KMS-11 (cell line): ENCODE results near the gene MOCS1.
A peak's percentile ranks its signal among the peaks of the same experiment; 100 is the strongest.

Experiments used
- H2AFZ ChIP-seq: fragments of 200-600 bp; sonication (generic); 2 replicates; pipeline ENCODE4 v1.6.1; 2016; ENCODE audit warnings: antibody characterized with exemption, mixed run types, low read depth
- H3K27ac ChIP-seq: fragments of 200-600 bp; sonication (generic); 2 replicates; pipeline ENCODE4 v1.6.1; 2016; ENCODE audit warnings: mild to moderate bottlenecking, mixed run types
- H3K27me3 ChIP-seq: fragments of 200-600 bp; sonication (generic); 2 replicates; pipeline ENCODE4 v1.6.1; 2017; ENCODE audit warnings: mild to moderate bottlenecking, low read depth, mixed run types, moderate library complexity; ENCODE audit not compliant: insufficient read depth
- H3K36me3 ChIP-seq: fragments of 200-600 bp; sonication (generic); 2 replicates; pipeline ENCODE4 v1.6.1; 2017; ENCODE audit warnings: mild to moderate bottlenecking, mixed run types; ENCODE audit not compliant: insufficient read depth
- H3K4me1 ChIP-seq: fragments of 200-600 bp; sonication (generic); 2 replicates; pipeline ENCODE4 v1.6.1; 2016; ENCODE audit warnings: mild to moderate bottlenecking, low read depth, mixed run types; ENCODE audit not compliant: poor library complexity, severe bottlenecking
- H3K4me2 ChIP-seq: fragments of 200-600 bp; sonication (generic); 2 replicates; pipeline ENCODE4 v1.7.0; 2016; ENCODE audit warnings: mild to moderate bottlenecking, mixed run types
- H3K4me3 ChIP-seq: fragments of 200-600 bp; sonication (generic); IDR thresholded peaks from 2 replicates; pipeline ENCODE4 v1.6.1; 2017; ENCODE audit warnings: low read depth, low read length, mixed read lengths; ENCODE audit not compliant: insufficient read depth
- H3K79me2 ChIP-seq: fragments of 200-600 bp; sonication (generic); 2 replicates; pipeline ENCODE4 v1.6.1; 2016; ENCODE audit warnings: low read depth, mixed run types; ENCODE audit not compliant: insufficient read depth
- H3K9ac ChIP-seq: fragments of 200-600 bp; sonication (generic); 2 replicates; pipeline ENCODE4 v1.6.1; 2016; ENCODE audit warnings: mild to moderate bottlenecking, mixed run types
- H4K20me1 ChIP-seq: fragments of 200-600 bp; sonication (generic); 2 replicates; pipeline ENCODE4 v1.6.1; 2016; ENCODE audit warnings: mild to moderate bottlenecking, mixed run types; ENCODE audit not compliant: insufficient read depth
- CTCF ChIP-seq: fragments of 200-600 bp; sonication (generic); conservative IDR thresholded peaks from 2 replicates; pipeline ENCODE4 v1.6.1; 2017; ENCODE audit warnings: low read depth, mild to moderate bottlenecking, antibody characterized with exemption, low read length, moderate library complexity, mixed read lengths

MOCS1 gene

GRCh38 chr6:39893286-39893685 lies 41.0 kb downstream of the MOCS1 start:
- H3K4me2 ChIP-seq, result no peak overlapping the region
- H3K36me3 ChIP-seq, result no peaks in the 10 kb centered on the region
- no peaks in the 10 kb centered on the region for H3K79me2 ChIP-seq
- H3K27me3 ChIP-seq, result no peaks in the 10 kb centered on the region
- H3K27ac ChIP-seq, result no peak overlapping the region
- no peaks in the 10 kb centered on the region for H3K4me1 ChIP-seq
- H3K9ac ChIP-seq, result no peak overlapping the region
- H2AFZ ChIP-seq, result no peak overlapping the region
- no peak overlapping the region for H3K4me3 ChIP-seq
- TF ChIP-seq CTCF, result no peak
- H4K20me1 ChIP-seq, result no peaks in the 10 kb centered on the region

DNA sequence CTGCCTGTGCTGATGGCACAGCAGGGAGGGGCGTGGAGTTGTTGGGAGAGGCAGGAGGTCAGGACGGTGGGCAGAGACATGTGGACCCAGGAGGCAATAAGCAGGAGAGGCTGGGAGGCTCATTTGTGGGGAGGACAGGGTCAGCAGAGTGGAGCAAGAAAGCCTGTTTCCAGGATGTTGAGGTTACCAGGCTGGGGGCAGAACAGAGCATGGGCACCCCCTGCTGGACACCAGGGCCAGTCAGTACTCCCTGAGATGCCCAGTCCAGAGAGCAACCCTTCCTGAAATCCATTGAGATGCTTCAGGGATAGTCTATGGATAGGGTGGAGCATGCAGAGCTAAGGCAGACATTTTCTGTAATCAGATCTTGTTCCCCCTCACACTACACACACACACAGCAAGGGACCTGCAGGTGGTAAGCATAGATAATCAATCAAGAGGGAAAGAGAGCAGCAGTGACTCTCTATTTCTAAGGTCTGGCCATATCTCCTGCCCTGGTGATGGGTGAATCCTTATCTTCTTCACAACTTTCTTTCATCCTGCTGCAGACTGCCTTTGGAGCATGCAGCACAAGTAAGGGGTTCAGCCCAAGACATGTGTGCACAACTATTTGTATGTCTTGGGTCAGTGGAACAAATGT lies 41.7 kb downstream of the MOCS1 start:
- Histone ChIP-seq H4K20me1 (no peaks in the 10 kb centered on the region), H3K79me2 (no peaks in the 10 kb centered on the region), H3K4me3 (no peak overlapping the region), H3K9ac (no peak overlapping the region), H3K4me1 (no peaks in the 10 kb centered on the region), H3K36me3 (no peaks in the 10 kb centered on the region), H2AFZ (no peak overlapping the region), H3K27ac (no peak overlapping the region), H3K4me2 (no peak overlapping the region), H3K27me3 (no peaks in the 10 kb centered on the region)
- peak; percentile 46; the same call in 1 of the 2 replicates for TF ChIP-seq CTCF

DNA sequence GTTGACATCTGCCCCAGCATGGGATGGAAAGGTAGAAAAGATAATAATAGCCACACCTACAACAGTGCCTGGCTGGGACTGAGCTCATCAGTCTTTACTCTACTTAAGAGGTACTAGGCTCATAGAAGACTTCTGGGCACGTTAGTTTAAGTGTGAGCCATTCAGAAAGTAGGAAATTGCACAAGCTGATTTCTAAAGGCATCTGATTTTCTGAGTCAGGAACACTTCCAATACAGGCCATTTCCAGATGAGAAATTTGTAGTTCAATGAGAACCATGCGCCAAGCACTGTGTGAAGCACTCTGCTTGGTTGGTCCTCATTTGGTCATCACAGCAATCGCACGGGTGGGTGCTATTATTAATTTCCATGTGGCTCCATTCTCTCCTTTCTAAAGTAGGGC lies 42.3 kb downstream of the MOCS1 start:
- no peaks in the 10 kb centered on the region for H3K79me2 ChIP-seq
- no peak overlapping the region for H3K27ac ChIP-seq
- no peak overlapping the region for H3K4me2 ChIP-seq
- no peaks in the 10 kb centered on the region for H3K4me1 ChIP-seq
- no peaks in the 10 kb centered on the region for H3K36me3 ChIP-seq
- no peak overlapping the region for H2AFZ ChIP-seq
- TF ChIP-seq CTCF, result no peak
- no peaks in the 10 kb centered on the region for H3K27me3 ChIP-seq
- H3K4me3 ChIP-seq, result no peak overlapping the region
- H4K20me1 ChIP-seq, result no peaks in the 10 kb centered on the region
- H3K9ac ChIP-seq, result no peak overlapping the region

DNA sequence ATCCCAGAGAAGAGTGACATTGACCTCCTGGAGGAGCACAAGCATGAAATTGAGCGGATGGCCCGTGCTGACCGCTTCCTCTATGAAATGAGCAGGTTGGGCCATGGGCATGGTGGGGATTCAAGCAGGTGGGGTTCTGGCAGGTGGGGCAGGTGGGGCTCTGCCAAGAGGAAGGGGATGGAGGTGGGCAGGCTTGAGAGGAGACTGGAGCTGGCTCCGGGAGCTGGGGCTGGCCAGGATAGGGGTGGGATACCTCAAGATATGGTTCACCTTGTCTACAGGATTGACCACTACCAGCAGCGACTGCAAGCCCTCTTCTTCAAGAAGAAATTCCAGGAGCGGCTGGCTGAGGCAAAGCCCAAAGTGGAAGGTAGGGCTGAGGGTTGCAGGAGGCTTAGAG lies 42.9 kb downstream of the MOCS1 start:
- H3K27me3 ChIP-seq, result no peaks in the 10 kb centered on the region
- H3K79me2 ChIP-seq, result no peaks in the 10 kb centered on the region
- no peaks in the 10 kb centered on the region for H4K20me1 ChIP-seq
- H3K36me3 ChIP-seq, result no peaks in the 10 kb centered on the region
- H3K27ac ChIP-seq, result no peak overlapping the region
- no peak overlapping the region for H3K4me2 ChIP-seq
- no peak for TF ChIP-seq CTCF
- H3K4me1 ChIP-seq, result no peaks in the 10 kb centered on the region
- H3K9ac ChIP-seq, result no peak overlapping the region
- no peak overlapping the region for H2AFZ ChIP-seq
- no peak overlapping the region for H3K4me3 ChIP-seq
